Prostate gland (tissue), 2 donors: ENCODE measurements around the gene GLTP. TPM values are rescaled to one million over a fixed set of nuclear protein-coding genes. Genes with fewer than 3 reads are reported as not detected.

Source experiments
- DNase-seq: peaks from one replicate; pipeline ENCODE4 v3.0.0-alpha.2; 2019; ENCODE audit warnings: low spot score
- H3K27ac ChIP-seq, 2 donors: fragments of 200-600 bp; sonication (generic); 2 replicates each; pipeline ENCODE4 v1.5.1; 2017 to 2019
- H3K27me3 ChIP-seq: fragments of 200-600 bp; sonication (generic); replicated peaks from 2 replicates; pipeline ENCODE4 v1.5.1; 2019; ENCODE audit not compliant: insufficient read depth
- H3K36me3 ChIP-seq, 2 donors: fragments of 200-600 bp; sonication (generic); 1 replicate in 1 of 2; 2 replicates in 1 of 2; pipeline versions ENCODE4 v1.5.1 to v1.8.1; 2017 to 2019
- H3K4me1 ChIP-seq: fragments of 200-600 bp; sonication (generic); replicated peaks from 2 replicates; pipeline ENCODE4 v1.5.1; 2019
- H3K4me3 ChIP-seq, 2 donors: fragments of 200-600 bp; sonication (generic); 2 replicates each; pipeline ENCODE4 v1.5.1; 2017 to 2019
- H3K9me3 ChIP-seq: fragments of 200-600 bp; sonication (generic); 2 replicates; pipeline ENCODE4 v1.5.1; 2017
- CTCF ChIP-seq, 4 experiments: fragments of 200-600 bp in 2 of 4; fragments of 450-650 bp in 2 of 4; sonication (generic) in 2 of 4; IDR thresholded peaks; 1 replicate in 3 of 4; 2 replicates in 1 of 4; pipeline ENCODE4 v1.5.1; 2016 to 2019; ENCODE audit warnings: antibody characterized with exemption in 4 of 4, mild to moderate bottlenecking in 2 of 4, moderate library complexity in 2 of 4
- POLR2A ChIP-seq: fragments of 450-650 bp; IDR thresholded peaks from one replicate; pipeline ENCODE4 v1.6.1; 2016; ENCODE audit warnings: antibody characterized with exemption, mild to moderate bottlenecking
- POLR2AphosphoS5 ChIP-seq: sonication (generic); formaldehyde crosslinking; IDR thresholded peaks from one replicate; pipeline ENCODE4 v1.6.1; 2017; ENCODE audit warnings: antibody characterized with exemption
- WGBS: methylation state at CpG from one replicate; pipeline ENCODE4 v1.1.5; 2018; 5-methylcytosine and 5-hydroxymethylcytosine counted together
- intact Hi-C: fragments of 100-400 bp; cut with DNase I; formaldehyde crosslinking; loops from one replicate; pipeline ENCODE4 v1.14.2; 2022
- total RNA-seq, 2 donors: library from RNA; depleted of rRNA; stranded (reverse); fragments of >200 nt; gene quantifications; one replicate each; pipeline ENCODE4 v1.1.0, GENCODE V29; 2016

GLTP gene
- total RNA-seq, 2 donors from 2014 or later, result 67.2 to 87.1 TPM

- no peak for DNase-seq
- H3K9me3 ChIP-seq, result no peaks in the 10 kb centered on the region
- no peak overlapping the region for H3K27ac ChIP-seq
- intact Hi-C loops, result no loop called here
- TF ChIP-seq CTCF (IDR thresholded peaks at IDR 0.05), result no peak
- TF ChIP-seq POLR2AphosphoS5, result no peak
- no peak for TF ChIP-seq POLR2A
- no peaks in the 10 kb centered on the region for H3K4me1 ChIP-seq
- no peaks in the 10 kb centered on the region for H3K27me3 ChIP-seq
- WGBS, result 97% methylated on average over 4 of the region's 4 CpGs
- H3K36me3 ChIP-seq, result no peaks in the 10 kb centered on the region
- no peak overlapping the region for H3K4me3 ChIP-seq
These were observed 71.3 kb downstream of the GLTP start for GRCh38 chr12:109808876-109809646.

GRCh38 chr12:109807954-109808643, 72.2 kb downstream of the GLTP start:
- H3K36me3 ChIP-seq, result no peaks in the 10 kb centered on the region
- intact Hi-C loops, result no loop called here
- DNase-seq, result no peak
- H3K4me3 ChIP-seq, result no peak overlapping the region
- H3K27ac ChIP-seq, result no peak overlapping the region
- TF ChIP-seq POLR2AphosphoS5, result no peak
- TF ChIP-seq POLR2A, result no peak
- no peak for TF ChIP-seq CTCF (IDR thresholded peaks at IDR 0.05)
- H3K27me3 ChIP-seq, result no peaks in the 10 kb centered on the region
- H3K9me3 ChIP-seq, result no peaks in the 10 kb centered on the region
- 96% methylated on average over 12 of the region's 12 CpGs for WGBS
- H3K4me1 ChIP-seq, result no peaks in the 10 kb centered on the region

GRCh38 chr12:109804820-109805761, 75.2 kb downstream of the GLTP start:
- no peaks in the 10 kb centered on the region for H3K4me1 ChIP-seq
- peak; percentile 94 to 98 (median 96) for TF ChIP-seq CTCF (IDR thresholded peaks at IDR 0.05)
- no peak for TF ChIP-seq POLR2A
- peak; percentile 28 for TF ChIP-seq POLR2AphosphoS5
- no peaks in the 10 kb centered on the region for H3K9me3 ChIP-seq
- WGBS, result 49% methylated on average over 12 of the region's 12 CpGs
- H3K36me3 ChIP-seq, result peaks cover 0 to 3% of the 10 kb centered on the region in 2 donors
- no peak overlapping the region for H3K4me3 ChIP-seq
- intact Hi-C loops, result loop anchor here (2.0 kb wide), 2 partner anchors 40 to 76 kb away; partner anchors contain the start of gene GLTP
- peak; percentile 46 for DNase-seq
- H3K27ac ChIP-seq, result no peak overlapping the region
- no peaks in the 10 kb centered on the region for H3K27me3 ChIP-seq

GRCh38 chr12:109803678-109804077, 76.7 kb downstream of the GLTP start:
- H3K4me3 ChIP-seq, result no peak overlapping the region
- intact Hi-C loops, result loop anchor here (2.0 kb wide), 2 partner anchors 41 to 77 kb away; partner anchors contain the start of gene GLTP
- DNase-seq, result no peak
- 95% methylated on average over 3 of the region's 3 CpGs for WGBS
- H3K27ac ChIP-seq, result no peak overlapping the region
- H3K27me3 ChIP-seq, result no peaks in the 10 kb centered on the region
- H3K4me1 ChIP-seq, result no peaks in the 10 kb centered on the region
- H3K36me3 ChIP-seq, result peaks cover 0 to 3% of the 10 kb centered on the region in 2 donors
- TF ChIP-seq CTCF (IDR thresholded peaks at IDR 0.05) (no peak), POLR2AphosphoS5 (no peak), POLR2A (no peak)
- H3K9me3 ChIP-seq, result no peaks in the 10 kb centered on the region
